IPS DF 6.9 (cell line): ENCODE data around the gene CLCN1.

Source experiments
- DNase-seq: peaks from one replicate; pipeline ENCODE4 v3.0.0-alpha.2; 2013; ENCODE audit warnings: low read depth, low spot score
- H3K27ac ChIP-seq: one replicate; pipeline ENCODE4 v1.5.1; 2013; ENCODE audit warnings: low read length, control low read depth
- H3K27me3 ChIP-seq: 2 replicates; pipeline ENCODE4 v1.6.1; 2013; ENCODE audit warnings: mild to moderate bottlenecking, low read length; ENCODE audit not compliant: control insufficient read depth, insufficient read depth
- H3K36me3 ChIP-seq: 2 replicates; pipeline ENCODE4 v1.6.1; 2013; ENCODE audit warnings: low read length; ENCODE audit not compliant: control insufficient read depth, insufficient read depth
- H3K4me1 ChIP-seq: 2 replicates; pipeline ENCODE4 v1.6.1; 2013; ENCODE audit warnings: low read length; ENCODE audit not compliant: control insufficient read depth, insufficient read depth
- H3K4me3 ChIP-seq: 2 replicates; pipeline ENCODE4 v1.5.1; 2013; ENCODE audit warnings: mild to moderate bottlenecking, low read length
- H3K9me3 ChIP-seq: 2 replicates; pipeline ENCODE4 v1.6.1; 2013; ENCODE audit warnings: low read length, inconsistent platforms; ENCODE audit not compliant: control insufficient read depth, insufficient read depth
- WGBS: extraction: QIAGEN DNeasy Blood & Tissue Kit; methylation state at CpG from one replicate; pipeline ENCODE4 v1.1.7; 2013; ENCODE audit warnings: mixed read lengths, missing lambda C conversion rate; ENCODE audit not compliant: insufficient read length, insufficient coverage; 5-methylcytosine and 5-hydroxymethylcytosine counted together

The CLCN1 gene

DNA sequence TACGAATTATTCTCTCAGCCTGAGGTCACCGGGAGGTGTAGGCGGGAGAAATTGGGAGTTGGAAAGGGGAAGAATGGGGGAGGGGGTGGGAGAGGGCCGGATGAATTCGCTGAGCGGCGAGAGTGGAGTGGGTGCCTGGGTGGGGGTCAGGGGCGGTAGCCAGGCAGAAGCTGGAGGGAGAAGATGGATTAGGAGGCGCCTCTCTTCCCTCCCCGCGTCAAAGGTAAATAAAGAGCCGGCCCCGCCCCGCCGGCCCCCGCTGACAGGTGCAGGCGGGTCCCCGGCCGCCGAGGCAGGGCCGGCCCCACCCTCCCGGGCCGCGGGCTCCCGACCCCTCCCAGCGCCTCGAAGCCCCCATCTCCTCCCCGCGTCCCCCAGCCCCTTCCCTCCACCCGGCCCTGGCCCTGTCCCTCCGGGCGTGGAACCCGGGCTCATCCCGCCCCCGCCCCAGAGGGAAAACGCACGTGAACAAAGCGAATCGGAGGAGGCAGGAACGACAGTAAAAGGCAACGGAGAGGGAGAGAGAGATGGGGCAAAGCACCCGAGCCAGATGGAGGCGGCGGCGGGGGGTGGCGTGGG lies 45.7 kb downstream of the CLCN1 start:
- no peak for DNase-seq
- Histone ChIP-seq H3K4me1 (no peaks in the 10 kb centered on the region; the same call in 1 of the 2 replicates), H3K4me3 (peak overlapping the region; percentile 84; the same call in 1 of the 2 replicates), H3K27ac (no peak overlapping the region), H3K27me3 (0 out of 2 replicates have a peak, but pooled peaks cover 2% of the 10 kb centered on the region), H3K36me3 (peaks cover 7% of the 10 kb centered on the region; the same call in 1 of the 2 replicates), H3K9me3 (no peaks in the 10 kb centered on the region)
- WGBS: no CpG with 5 or more reads among the region's 46 CpGs

DNA sequence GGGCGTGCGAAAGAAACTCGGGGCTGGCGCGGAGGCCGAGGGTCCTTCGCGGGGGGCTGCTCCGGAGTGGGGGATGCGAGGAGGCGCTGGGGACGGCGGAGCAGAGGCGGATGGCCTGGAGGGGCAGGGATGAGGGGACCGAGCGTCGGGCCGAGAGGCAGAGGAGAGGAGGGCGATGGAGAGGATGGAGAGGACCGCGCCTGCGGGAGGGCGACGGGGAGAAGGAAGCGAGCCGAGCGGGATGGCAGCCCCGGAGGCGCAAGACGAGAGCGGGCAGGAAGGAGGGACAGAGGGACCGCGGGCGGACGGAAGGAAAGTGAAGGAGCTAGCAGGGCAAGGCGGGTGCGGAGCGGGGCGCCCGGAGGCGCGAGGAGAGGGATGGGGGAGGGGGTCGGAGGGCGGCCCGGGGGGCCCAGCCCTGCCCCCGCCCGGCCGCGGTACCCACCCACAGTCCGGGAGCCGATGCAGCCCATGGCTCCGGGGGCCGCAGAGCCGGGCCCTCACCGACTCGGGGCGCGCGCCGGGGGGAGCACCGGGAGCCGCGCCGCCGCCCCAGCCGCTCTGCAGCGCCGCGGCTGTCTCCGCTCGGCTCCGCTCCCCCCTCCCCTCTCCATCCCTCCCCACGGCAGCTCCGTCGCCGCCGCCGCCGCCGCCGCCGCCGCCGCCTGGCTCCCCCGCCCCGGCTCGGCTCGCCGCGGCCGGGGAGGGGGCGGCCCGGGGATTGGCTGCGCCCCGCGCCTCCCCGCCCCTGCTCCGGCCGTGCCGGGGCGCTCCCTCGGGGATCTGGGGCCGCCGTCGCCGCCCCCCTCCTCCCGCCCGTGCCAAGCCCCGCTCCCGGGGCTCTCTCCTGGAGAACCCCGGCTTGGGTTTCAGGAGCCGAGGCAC lies 46.5 kb downstream of the CLCN1 start, which contains the start of gene FAM131B:
Gene FAM131B (minus strand): TSS at position 583 of the 885 bp plus-strand sequence. CDS start 110 bp downstream, at position 473.
- no peak for DNase-seq
- peak within 1 kb of the TSS; percentile 84 for H3K4me3 ChIP-seq
- WGBS: no CpG with 5 or more reads among the region's 112 CpGs

DNA sequence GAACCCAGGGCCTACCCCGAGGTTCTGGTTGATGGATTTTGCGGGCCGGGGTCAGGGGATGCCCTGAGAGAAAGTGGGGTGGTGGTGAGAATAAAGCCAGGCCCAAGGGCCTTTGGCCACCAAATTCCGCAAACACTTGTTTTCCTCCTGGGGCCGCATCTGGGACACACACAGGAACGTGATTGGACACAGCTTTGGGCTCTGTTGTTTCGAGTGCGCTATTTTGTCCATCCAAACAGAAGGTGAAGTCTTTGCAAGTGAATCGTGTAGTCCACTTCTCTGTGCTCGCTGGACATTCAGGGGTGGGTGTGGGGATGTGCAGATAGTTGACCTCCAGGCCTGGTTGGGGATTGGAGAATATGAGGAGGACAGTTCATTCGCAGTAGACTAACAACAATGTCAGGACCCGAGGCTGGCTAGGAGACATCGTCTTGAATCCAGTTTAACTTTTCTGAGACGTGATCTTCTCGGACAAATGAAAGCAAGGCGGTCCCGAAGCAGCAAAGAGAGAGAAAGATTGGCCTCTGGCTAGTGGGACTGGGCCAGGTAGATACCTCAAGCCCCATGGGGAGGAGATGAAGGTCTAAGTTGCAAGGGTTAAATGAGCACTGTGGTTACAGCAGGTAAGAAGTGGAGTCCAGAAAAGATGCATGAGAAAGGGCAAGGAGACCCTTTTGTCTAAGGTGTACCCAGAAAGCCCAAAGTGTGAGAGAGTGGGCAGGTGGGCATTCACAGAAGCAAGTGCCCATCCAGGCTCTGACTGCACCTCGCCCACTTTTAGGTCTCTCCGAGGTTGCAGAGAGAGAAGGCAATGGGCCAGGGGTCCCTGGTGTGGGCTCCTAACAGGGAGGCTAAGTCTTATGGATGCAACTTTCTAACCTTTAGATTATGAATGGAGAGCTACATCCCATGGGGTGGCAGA lies 47.4 kb downstream of the CLCN1 start:
- Histone ChIP-seq H3K9me3 (no peaks in the 10 kb centered on the region), H3K27ac (no peak overlapping the region), H3K4me1 (no peaks in the 10 kb centered on the region; the same call in 1 of the 2 replicates), H3K4me3 (peak overlapping the region; percentile 84; the same call in 1 of the 2 replicates), H3K27me3 (0 out of 2 replicates have a peak, but pooled peaks cover 2% of the 10 kb centered on the region), H3K36me3 (peaks cover 2% of the 10 kb centered on the region; the same call in 1 of the 2 replicates)
- DNase-seq: no peak
- WGBS: no CpG with 5 or more reads among the region's 19 CpGs

More for the DNA sequence above, 46.5 kb downstream of the CLCN1 start, which contains the start of gene FAM131B:
- H3K36me3 ChIP-seq: peaks cover 2% of the 10 kb centered on the region; the same call in 1 of the 2 replicates
- H3K4me1 ChIP-seq: no peaks in the 10 kb centered on the region; the same call in 1 of the 2 replicates
- H3K27me3 ChIP-seq: 0 out of 2 replicates have a peak, but pooled peaks cover 2% of the 10 kb centered on the region
- no peak within 1 kb of the TSS for H3K27ac ChIP-seq
- H3K9me3 ChIP-seq: no peaks in the 10 kb centered on the region

DNA sequence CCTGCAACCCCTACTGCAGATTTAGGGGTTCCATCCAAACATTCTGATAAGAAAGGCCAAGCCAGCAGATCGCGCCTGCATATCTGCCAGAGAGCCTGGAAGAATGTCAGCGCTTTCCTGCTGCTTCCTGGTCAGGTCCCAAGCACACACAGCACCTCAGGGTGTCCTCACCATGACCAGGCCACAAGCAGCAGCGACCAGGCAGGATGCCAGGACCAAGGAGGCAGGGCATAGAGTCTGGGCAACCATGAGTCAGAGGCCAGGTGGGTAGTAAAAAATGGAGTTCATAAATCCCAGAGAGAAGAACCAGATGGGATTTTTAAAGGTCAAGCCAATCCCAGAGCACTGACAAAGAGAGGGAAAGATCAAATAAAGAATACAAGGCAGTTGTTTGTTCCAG lies 52.1 kb downstream of the CLCN1 start:
- DNase-seq: no peak
- WGBS: no CpG with 5 or more reads among the region's 4 CpGs
- 0 out of 2 replicates have a peak, but pooled peaks cover 2% of the 10 kb centered on the region for H3K27me3 ChIP-seq

DNA sequence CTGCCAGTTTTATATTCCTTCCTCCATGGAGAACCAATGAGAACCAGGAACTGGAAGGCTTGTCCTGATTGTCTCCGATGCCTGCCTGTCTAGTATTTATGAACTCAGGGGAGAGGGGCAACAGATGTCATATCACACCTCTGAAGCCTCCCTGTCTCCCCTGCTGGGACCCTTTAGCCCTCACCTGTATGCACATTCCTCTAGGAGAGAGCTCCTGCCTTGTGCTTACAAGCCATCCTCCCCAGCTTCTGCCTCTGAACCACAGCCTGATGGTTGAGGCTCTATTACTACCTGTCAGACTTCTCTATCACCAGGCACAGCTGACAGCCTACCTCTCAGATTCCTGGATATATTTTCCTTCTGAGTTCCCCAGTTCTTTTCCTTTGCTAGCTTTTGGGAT lies 52.5 kb downstream of the CLCN1 start:
- H3K4me3 ChIP-seq: no peak overlapping the region
- no peak for DNase-seq
- peaks cover 1% of the 10 kb centered on the region; the same call in 1 of the 2 replicates for H3K4me1 ChIP-seq
- no CpG with 5 or more reads among the region's 1 CpG for WGBS
- no peaks in the 10 kb centered on the region for H3K9me3 ChIP-seq
- no peaks in the 10 kb centered on the region for H3K36me3 ChIP-seq
- 0 out of 2 replicates have a peak, but pooled peaks cover 2% of the 10 kb centered on the region for H3K27me3 ChIP-seq
- H3K27ac ChIP-seq: no peak overlapping the region

More for the DNA sequence above, 52.1 kb downstream of the CLCN1 start:
- Histone ChIP-seq H3K4me1 (peaks cover 1% of the 10 kb centered on the region; the same call in 1 of the 2 replicates), H3K27ac (no peak overlapping the region), H3K9me3 (no peaks in the 10 kb centered on the region), H3K4me3 (no peak overlapping the region), H3K36me3 (no peaks in the 10 kb centered on the region)

DNA sequence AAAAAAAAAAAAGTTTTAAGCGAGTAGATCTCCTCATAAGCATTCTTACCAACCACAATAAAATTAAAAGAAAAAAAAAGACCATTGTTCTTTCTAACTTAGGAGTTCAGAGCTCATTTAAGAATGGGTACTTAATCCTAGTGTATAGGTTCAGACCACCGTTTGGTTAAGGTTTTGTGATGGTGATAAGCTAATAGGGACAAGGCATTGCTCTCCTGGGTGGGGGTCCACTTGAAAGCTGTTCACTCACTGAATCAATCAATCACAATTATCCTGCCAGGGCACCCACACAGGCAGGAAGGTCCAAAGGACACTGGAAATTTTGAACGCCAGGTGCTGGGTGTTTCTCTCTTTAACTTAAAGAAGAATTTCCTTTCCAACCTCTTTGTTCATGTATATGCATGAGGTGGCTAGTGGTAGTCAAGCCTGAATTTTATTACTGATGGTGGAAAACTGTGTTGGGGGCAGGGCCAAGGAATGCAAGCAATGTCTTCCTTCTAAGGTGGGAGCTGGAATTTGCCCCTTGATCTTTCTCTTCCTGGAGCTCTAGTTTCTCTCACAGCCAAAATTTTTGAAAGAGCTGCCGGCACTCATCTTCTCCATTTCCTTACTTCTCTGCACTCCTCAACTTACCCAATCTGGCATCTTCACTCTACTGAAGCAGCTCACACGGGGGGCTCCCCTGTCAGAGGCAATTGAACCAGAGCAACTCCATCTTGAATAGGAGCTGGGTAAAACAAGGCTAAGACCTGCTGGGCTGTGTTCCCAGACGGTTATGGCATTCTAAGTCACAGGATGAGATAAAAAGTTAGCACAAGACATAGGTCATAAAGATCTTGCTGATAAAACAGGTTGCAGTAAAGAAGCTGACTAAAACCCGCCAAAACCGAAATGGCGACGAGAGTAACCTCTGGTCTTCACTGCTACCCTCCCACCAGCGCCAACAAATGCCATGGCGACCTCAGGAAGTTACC lies 54.1 kb downstream of the CLCN1 start:
- DNase-seq: no peak
- Histone ChIP-seq H3K27ac (no peak overlapping the region), H3K9me3 (no peaks in the 10 kb centered on the region), H3K4me1 (peaks cover 4% of the 10 kb centered on the region; the same call in 1 of the 2 replicates), H3K27me3 (no peaks in the 10 kb centered on the region), H3K36me3 (no peaks in the 10 kb centered on the region), H3K4me3 (no peak overlapping the region)
- no CpG with 5 or more reads among the region's 12 CpGs for WGBS

DNA sequence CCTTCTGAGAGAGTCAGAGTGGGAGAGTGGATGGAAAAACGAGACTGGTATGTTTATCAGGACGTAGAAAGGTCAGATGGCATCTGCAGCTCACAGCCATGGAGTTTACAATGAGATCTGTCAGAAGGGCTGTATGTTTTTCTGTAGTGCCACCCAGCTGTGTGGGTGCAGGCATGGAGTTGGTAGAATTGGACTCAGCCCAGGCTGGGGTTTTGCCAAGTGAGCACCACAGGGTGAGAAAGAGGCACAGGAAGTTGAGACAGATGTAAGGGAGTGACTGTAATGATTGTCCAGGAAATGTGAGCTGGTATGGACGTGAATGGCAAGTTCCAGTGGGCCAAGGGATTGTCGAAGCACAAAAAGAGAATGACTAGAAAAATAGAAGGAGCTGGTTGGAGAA lies 56.2 kb downstream of the CLCN1 start:
- Histone ChIP-seq H3K27me3 (no peaks in the 10 kb centered on the region), H3K36me3 (no peaks in the 10 kb centered on the region), H3K9me3 (no peaks in the 10 kb centered on the region), H3K4me1 (peaks cover 4% of the 10 kb centered on the region; the same call in 1 of the 2 replicates), H3K4me3 (no peak overlapping the region), H3K27ac (no peak overlapping the region)
- WGBS: no CpG with 5 or more reads among the region's 4 CpGs
- no peak for DNase-seq

DNA sequence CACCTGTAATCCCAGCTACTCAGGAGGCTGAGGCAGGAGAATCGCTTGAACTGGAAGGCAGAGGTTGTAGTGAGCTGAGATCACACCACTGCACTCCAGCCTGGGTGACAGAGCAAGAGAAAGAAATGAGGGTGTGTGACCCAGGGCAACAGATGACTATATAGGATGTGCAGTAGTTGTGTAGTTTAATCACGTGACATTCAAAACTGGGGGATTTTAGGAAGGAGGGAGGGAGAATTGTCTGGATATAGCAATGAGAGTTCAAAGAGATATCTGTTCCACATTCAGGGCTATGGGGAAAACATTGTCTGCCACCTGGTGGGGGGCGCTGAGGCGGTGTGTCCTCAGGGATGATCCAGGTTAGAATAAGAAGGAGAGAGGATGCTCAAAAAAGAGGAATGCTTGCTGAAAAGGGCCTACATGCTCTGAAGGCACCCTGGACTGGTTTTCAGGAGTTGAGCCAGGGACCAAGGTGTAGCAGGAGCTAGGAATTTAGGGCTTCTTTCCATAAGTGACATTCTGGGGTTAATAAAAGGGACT lies 57.4 kb downstream of the CLCN1 start:
- H3K27ac ChIP-seq: no peak overlapping the region
- WGBS: no CpG with 5 or more reads among the region's 4 CpGs
- no peak for DNase-seq
- no peaks in the 10 kb centered on the region for H3K36me3 ChIP-seq
- no peaks in the 10 kb centered on the region for H3K27me3 ChIP-seq
- no peak overlapping the region for H3K4me3 ChIP-seq
- no peaks in the 10 kb centered on the region for H3K9me3 ChIP-seq
- H3K4me1 ChIP-seq: peaks cover 4% of the 10 kb centered on the region; the same call in 1 of the 2 replicates

DNA sequence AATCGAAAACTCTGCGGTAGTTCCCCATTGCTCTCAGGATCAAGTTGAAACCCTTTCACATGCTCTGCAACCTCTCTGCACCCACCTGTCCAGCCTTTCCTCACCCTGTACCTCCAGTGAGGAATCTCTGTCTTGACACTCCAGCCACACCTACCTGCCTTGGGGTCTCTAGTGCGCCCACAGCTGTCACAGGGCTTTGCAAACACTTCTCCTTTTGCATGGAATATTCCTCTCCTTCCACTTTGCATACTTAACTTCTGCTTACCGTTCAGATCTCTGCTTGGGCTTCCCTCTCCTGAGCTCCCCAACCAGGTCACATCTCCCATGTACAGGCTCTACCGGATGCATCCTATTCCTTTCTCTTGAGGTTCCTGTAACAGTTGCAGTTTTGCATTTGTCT lies 58.6 kb downstream of the CLCN1 start:
- Histone ChIP-seq H3K27ac (no peak overlapping the region), H3K4me3 (no peak overlapping the region), H3K36me3 (no peaks in the 10 kb centered on the region), H3K27me3 (no peaks in the 10 kb centered on the region), H3K9me3 (no peaks in the 10 kb centered on the region), H3K4me1 (peaks cover 4% of the 10 kb centered on the region; the same call in 1 of the 2 replicates)
- WGBS: 100% methylated on average over 1 of the region's 5 CpGs
- DNase-seq: no peak
